B cell (primary cell): ENCODE measurements around the gene NTM. TPM values are rescaled to one million over a fixed set of nuclear protein-coding genes. Genes with fewer than 3 reads are reported as not detected.

Experiments
- ATAC-seq: fragments of 200-7000 bp; cut with Tn5 transposase; one replicate; pipeline ENCODE4 v1.10.0; 2021; ENCODE audit warnings: low read depth, mild to moderate bottlenecking, moderate number of reproducible peaks, moderate library complexity
- CTCF ChIA-PET: fragments of 350-600 bp; sonication (Branson Sonifier 250); formaldehyde crosslinking; loops from one replicate; lab custom pipeline; 2021; ENCODE audit warnings: antibody characterized with exemption, inconsistent platforms; lab: Charles Lee
- POLR2A ChIA-PET: fragments of 350-600 bp; sonication (Branson Sonifier 250); formaldehyde crosslinking; loops from one replicate; lab custom pipeline; 2021; ENCODE audit warnings: antibody characterized with exemption; lab: Charles Lee
- DNase-seq: peaks from one replicate; pipeline ENCODE4 v3.0.0; 2013
- H2AFZ ChIP-seq: 2 replicates; pipeline ENCODE4 v1.6.1; 2012; ENCODE audit warnings: mild to moderate bottlenecking, low read depth, low read length; ENCODE audit not compliant: insufficient read depth, poor library complexity, severe bottlenecking
- H3K27ac ChIP-seq, 2 donors: 1 replicate in 1 of 2; 2 replicates in 1 of 2; pipeline ENCODE4 v1.5.1; 2012 to 2013; ENCODE audit warnings: low read length in 2 of 2, mild to moderate bottlenecking in 2 of 2, moderate library complexity in 1 of 2
- H3K27me3 ChIP-seq, 4 experiments: fragments of 200-600 bp in 1 of 4; sonication (generic) in 1 of 4; replicated peaks in 1 of 4; 1 replicate in 2 of 4; 2 replicates in 2 of 4; pipeline versions ENCODE4 v1.6.1 to v1.7.0; 2013 to 2016; ENCODE audit warnings: low read length in 3 of 4, mild to moderate bottlenecking in 2 of 4, mixed read lengths in 1 of 4, moderate library complexity in 1 of 4; ENCODE audit not compliant: insufficient read depth in 4 of 4, control insufficient read depth in 3 of 4; ENCODE audit errors: control extremely low read depth in 1 of 4
- H3K36me3 ChIP-seq, 2 experiments: replicated peaks in 1 of 2; 1 replicate in 1 of 2; 2 replicates in 1 of 2; pipeline versions ENCODE4 v1.6.1 to v1.7.1; 2013; ENCODE audit warnings: low read length in 1 of 2; ENCODE audit not compliant: insufficient read depth in 2 of 2, control insufficient read depth in 1 of 2; ENCODE audit errors: control extremely low read depth in 1 of 2, extremely low read depth in 1 of 2
- H3K4me1 ChIP-seq, 2 donors: fragments of 200-600 bp in 1 of 2; sonication (generic) in 1 of 2; 1 replicate in 1 of 2; 2 replicates in 1 of 2; pipeline versions ENCODE4 v1.5.1 to v1.6.1; 2013 to 2017; ENCODE audit warnings: low read length in 2 of 2; ENCODE audit not compliant: control insufficient read depth in 2 of 2, insufficient read depth in 2 of 2
- H3K4me2 ChIP-seq: replicated peaks from 2 replicates; pipeline ENCODE3; 2012; ENCODE audit warnings: mild to moderate bottlenecking, low read depth, low read length; ENCODE audit not compliant: poor library complexity, severe bottlenecking
- H3K4me3 ChIP-seq, 5 experiments: fragments of 200-600 bp in 1 of 5; sonication (generic) in 1 of 5; 1 replicate in 3 of 5; 2 replicates in 2 of 5; pipeline versions ENCODE4 v1.5.1 to v1.7.0; 2011 to 2016; ENCODE audit warnings: low read length in 4 of 5, mild to moderate bottlenecking in 4 of 5, low read depth in 2 of 5, control low read depth in 1 of 5, moderate library complexity in 1 of 5; ENCODE audit not compliant: insufficient read depth in 1 of 5; ENCODE audit errors: control extremely low read depth in 1 of 5, extremely low read depth in 1 of 5
- H3K79me2 ChIP-seq: fragments of 200-600 bp; sonication (generic); one replicate; pipeline ENCODE4 v1.6.0; 2016; ENCODE audit warnings: low read length; ENCODE audit not compliant: control insufficient read depth, insufficient read depth
- H3K9ac ChIP-seq: fragments of 200-600 bp; sonication (generic); 2 replicates; pipeline ENCODE4 v1.6.1; 2017; ENCODE audit warnings: mild to moderate bottlenecking, low read length, moderate library complexity
- H3K9me3 ChIP-seq, 3 donors: one replicate each; pipeline versions ENCODE4 v1.6.1 to v1.7.1; 2013; ENCODE audit warnings: low read length in 2 of 3; ENCODE audit not compliant: control insufficient read depth in 2 of 3, insufficient read depth in 1 of 3; ENCODE audit errors: control extremely low read depth in 1 of 3
- H4K20me1 ChIP-seq: 2 replicates; pipeline ENCODE4 v1.6.0; 2012; ENCODE audit warnings: mild to moderate bottlenecking, low read length; ENCODE audit not compliant: insufficient read depth, control insufficient read depth, poor library complexity, severe bottlenecking
- H3K27ac Mint-ChIP-seq: one replicate; pipeline ENCODE4 v1.8.0; 2021; ENCODE audit warnings: mixed read lengths
- H3K27me3 Mint-ChIP-seq: one replicate; pipeline ENCODE4 v1.8.0; 2021; ENCODE audit warnings: mixed read lengths
- H3K4me1 Mint-ChIP-seq: one replicate; pipeline ENCODE4 v1.8.0; 2021; ENCODE audit warnings: mixed read lengths
- H3K4me3 Mint-ChIP-seq: one replicate; pipeline ENCODE4 v1.8.0; 2021; ENCODE audit warnings: mixed read lengths
- H3K9me3 Mint-ChIP-seq: one replicate; pipeline ENCODE4 v1.8.0; 2022; ENCODE audit warnings: mixed read lengths; ENCODE audit not compliant: insufficient read depth
- CTCF ChIP-seq: fragments of 200-600 bp; IDR thresholded peaks from one replicate; pipeline ENCODE4 v1.8.0; 2022; ENCODE audit warnings: antibody characterized with exemption, mild to moderate bottlenecking
- EZH2 ChIP-seq: IDR thresholded peaks from 2 replicates; pipeline ENCODE4 v1.6.1; 2012; ENCODE audit warnings: borderline replicate concordance, low read depth, mild to moderate bottlenecking, moderate library complexity, low read length; ENCODE audit not compliant: insufficient read depth, poor library complexity, severe bottlenecking
- WGBS: methylation state at CpG from one replicate; pipeline ENCODE4 v1.1.5; 2013; ENCODE audit warnings: missing lambda C conversion rate; ENCODE audit not compliant: insufficient coverage; 5-methylcytosine and 5-hydroxymethylcytosine counted together
- intact Hi-C: fragments of 100-400 bp; cut with micrococcal nuclease; formaldehyde crosslinking; loops from one replicate; pipeline ENCODE4 v1.10.0; 2022
- polyA plus RNA-seq: library from polyadenylated mRNA; depleted of rRNA; stranded (reverse); fragments of >200 nt; gene quantifications from 2 replicates; pipeline ENCODE4 v1.2.3, GENCODE V29; 2012
- total RNA-seq, 2 donors: library from RNA; stranded (reverse); fragments of 120-200 nt in 1 of 2; gene quantifications; 1 replicate in 1 of 2; 2 replicates in 1 of 2; pipeline versions ENCODE4 v1.2.3 to v1.2.4, GENCODE V29; 2013 to 2022

Gene NTM
- total and polyA plus RNA-seq, 2 donors (not counting 1 experiment from before 2014, with no cell fraction given), result not detected

GRCh38 chr11:131467645-131468394, 97.4 kb downstream of the NTM start:
- WGBS, result 57% methylated on average over 7 of the region's 10 CpGs
- H3K27ac ChIP-seq, result no peak overlapping the region
- DNase-seq (no peak), ATAC-seq (no peak)
- ChIA-PET CTCF (no interaction called here), POLR2A (no interaction called here)
- H3K4me3 ChIP-seq, result no peak overlapping the region
- H3K79me2 ChIP-seq, result no peaks in the 10 kb centered on the region
- no peak overlapping the region for H3K4me2 ChIP-seq
- no peak overlapping the region for H3K27ac Mint-ChIP-seq
- H3K9ac ChIP-seq, result no peak overlapping the region
- intact Hi-C loops, result no loop called here
- TF ChIP-seq CTCF (no peak), EZH2 (no peak)
- H3K4me1 ChIP-seq, result no peaks in the 10 kb centered on the region
- H3K4me1 Mint-ChIP-seq, result no peaks in the 10 kb centered on the region
- H4K20me1 ChIP-seq, result no peaks in the 10 kb centered on the region
- peaks cover 0 to 12% (median 2%) of the 10 kb centered on the region in 4 experiments for H3K27me3 ChIP-seq
- H2AFZ ChIP-seq, result no peak overlapping the region
- H3K4me3 Mint-ChIP-seq, result no peak overlapping the region
- H3K9me3 Mint-ChIP-seq, result no peaks in the 10 kb centered on the region
- peaks cover 0 to 25% (median 0%) of the 10 kb centered on the region in 3 donors for H3K9me3 ChIP-seq
- no peaks in the 10 kb centered on the region for H3K36me3 ChIP-seq
- peaks cover 14% of the 10 kb centered on the region for H3K27me3 Mint-ChIP-seq

- H3K79me2 ChIP-seq, result no peaks in the 10 kb centered on the region
- H2AFZ ChIP-seq, result no peak overlapping the region
- no peak overlapping the region for H3K4me3 Mint-ChIP-seq
- CTCF ChIA-PET, result no interaction called here
- H4K20me1 ChIP-seq, result no peaks in the 10 kb centered on the region
- H3K36me3 ChIP-seq, result no peaks in the 10 kb centered on the region
- no peak overlapping the region for H3K27ac Mint-ChIP-seq
- ATAC-seq, result no peak
- no peak for DNase-seq
- H3K27ac ChIP-seq, result no peak overlapping the region
- no peak overlapping the region for H3K4me2 ChIP-seq
- H3K4me1 Mint-ChIP-seq, result no peaks in the 10 kb centered on the region
- POLR2A ChIA-PET, result no interaction called here
- 40% methylated on average over 1 of the region's 2 CpGs for WGBS
- H3K27me3 ChIP-seq, result peaks cover 0 to 12% (median 2%) of the 10 kb centered on the region in 4 experiments
- H3K4me3 ChIP-seq, result no peak overlapping the region
- no peak for TF ChIP-seq CTCF
- no peak for TF ChIP-seq EZH2
- peaks cover 0 to 18% (median 0%) of the 10 kb centered on the region in 3 donors for H3K9me3 ChIP-seq
- intact Hi-C loops, result no loop called here
- H3K4me1 ChIP-seq, result no peaks in the 10 kb centered on the region
- no peaks in the 10 kb centered on the region for H3K9me3 Mint-ChIP-seq
- H3K9ac ChIP-seq, result no peak overlapping the region
- peaks cover 13% of the 10 kb centered on the region for H3K27me3 Mint-ChIP-seq
These were observed 98.2 kb downstream of the NTM start for GRCh38 chr11:131468565-131468964.
